ENCODE data around the gene GALNT10. TPM values are rescaled to one million over a fixed set of nuclear protein-coding genes. Genes with fewer than 3 reads are reported as not detected.

The GALNT10 gene
- total and polyA plus RNA-seq, 2 of the 4 experiments (the other 2 are of a cell fraction) = 46.2 to 67.0 TPM

GRCh38 chr5:154271936-154272514 is 81.5 kb downstream of the GALNT10 start:
- H3K23ac ChIP-seq (ENCODE audit: low read depth, low read length) = no peak overlapping the region
- H2BK5ac ChIP-seq (ENCODE audit: low read depth, low read length, poor library complexity, severe bottlenecking) = no peak overlapping the region
- no peak overlapping the region for H3K56ac ChIP-seq (ENCODE audit: extremely low read depth, insufficient read depth, low read length)
- no peak overlapping the region for H3K9ac ChIP-seq (ENCODE audit: low read depth, low read length)
- H2AK5ac ChIP-seq (ENCODE audit: low read depth, low read length) = no peak overlapping the region
- peaks cover 26% of the 10 kb centered on the region for H3K9me1 ChIP-seq (ENCODE audit: insufficient read depth, low read length)
- H3K14ac ChIP-seq (replicated peaks; ENCODE audit: low read depth, low read length) = no peak overlapping the region
- H3K79me1 ChIP-seq (ENCODE audit: low read depth in 1 of 2, low read length in 2 of 2) = peaks cover 9 to 64% of the 10 kb centered on the region in 2 experiments; a peak in 3 of 4 replicates
- H2BK15ac ChIP-seq (ENCODE audit: low read depth, low read length) = no peak overlapping the region
- H3K9me3 ChIP-seq (ENCODE audit: control insufficient read depth, insufficient read depth, low read length) = no peaks in the 10 kb centered on the region
- H3K4me3 ChIP-seq (ENCODE audit: insufficient read depth, low read depth, low read length) = no peak overlapping the region
- peaks cover 7% of the 10 kb centered on the region; the same call in 1 of the 2 replicates for H4K20me1 ChIP-seq (ENCODE audit: insufficient read depth, low read length)
- H3K4me2 ChIP-seq (ENCODE audit: low read depth, low read length) = no peak overlapping the region
- no peaks in the 10 kb centered on the region for H3K27me3 ChIP-seq (ENCODE audit: control insufficient read depth, insufficient read depth, low read length)
- no peak overlapping the region for H4K91ac ChIP-seq (ENCODE audit: insufficient read depth, low read depth, low read length)
- no peak overlapping the region for H4K5ac ChIP-seq (ENCODE audit: low read depth, low read length)
- H3K36me3 ChIP-seq (ENCODE audit: control insufficient read depth, insufficient read depth, low read length) = no peaks in the 10 kb centered on the region; the same call in 1 of the 2 replicates
- intact Hi-C loops (cut with micrococcal nuclease) (loop anchor here (5.0 kb wide), 1 partner anchor 470 kb away; no protein-coding TSS in a partner anchor), in situ Hi-C loops (cut with MboI; ENCODE audit: low sequenced_read_pairs) (no loop called here), dilution Hi-C loops (cut with HindIII; ENCODE audit: low sequenced_read_pairs, unreplicated experiment) (no loop called here)
- H3K18ac ChIP-seq (ENCODE audit: low read depth, low read length) = no peak overlapping the region
- TF ChIP-seq MAFK (IDR thresholded peaks at IDR 0.05; ENCODE audit: low read depth, low read length) (no peak), SMC3 (IDR thresholded peaks at IDR 0.05; ENCODE audit: low read depth, low read length) (no peak), MAZ (IDR thresholded peaks at IDR 0.05; ENCODE audit: borderline replicate concordance, low read depth, low read length) (no peak), CHD1 (IDR thresholded peaks at IDR 0.05; ENCODE audit: low read depth, low read length) (no peak), ELK1 (IDR thresholded peaks at IDR 0.05; ENCODE audit: borderline replicate concordance, low read depth, low read length) (no peak), RAD21 (IDR thresholded peaks at IDR 0.05; ENCODE audit: low read length) (no peak), CEBPB (IDR thresholded peaks at IDR 0.05; ENCODE audit: low read depth, low read length) (no peak), NFE2L2 (IDR thresholded peaks at IDR 0.05; ENCODE audit: low read depth, low read length) (no peak), FOS (IDR thresholded peaks at IDR 0.05; ENCODE audit: low read depth, low read length) (no peak), POLR2A (IDR thresholded peaks at IDR 0.05; ENCODE audit: low read depth, low read length) (no peak), RCOR1 (IDR thresholded peaks at IDR 0.05; ENCODE audit: insufficient replicate concordance, low read length) (no peak), MXI1 (IDR thresholded peaks at IDR 0.05; ENCODE audit: borderline replicate concordance, low read depth, low read length) (no peak), CTCF (conservative IDR thresholded peaks at IDR 0.05; ENCODE audit: low read depth, low read length) (no peak), USF2 (IDR thresholded peaks at IDR 0.05; ENCODE audit: low read depth, low read length) (no peak), BHLHE40 (IDR thresholded peaks at IDR 0.05; ENCODE audit: low read depth, low read length) (no peak), RFX5 (IDR thresholded peaks at IDR 0.05; ENCODE audit: low read depth, low read length) (no peak)
- H2BK120ac ChIP-seq (ENCODE audit: low read depth, low read length) = no peak overlapping the region
- ChIA-PET CTCF (no interaction called here), POLR2A (ENCODE audit: unreplicated experiment) (no interaction called here)
- H3K4me1 ChIP-seq (ENCODE audit: control insufficient read depth, insufficient read depth, low read length) = peaks cover 22% of the 10 kb centered on the region
- H2BK20ac ChIP-seq (ENCODE audit: low read depth, low read length) = no peak overlapping the region; the same call in 1 of the 2 replicates
- no peak overlapping the region for H2AFZ ChIP-seq (replicated peaks; ENCODE audit: low read length, poor library complexity)
- BruUV-seq (replicated peaks) = no TSS peak
- WGBS, 2 experiments (ENCODE audit: extremely low coverage in 2 of 2, insufficient read length in 1 of 2) = 100% methylated on average over 1 of the region's 6 CpGs; no CpG with 5 or more reads in 1 of the 2 experiments
- H3K4ac ChIP-seq (ENCODE audit: low read depth, low read length) = no peak overlapping the region
- no peak for ATAC-seq (ENCODE audit: low read depth)
- H4K8ac ChIP-seq (ENCODE audit: low read depth in 2 of 2, low read length in 2 of 2) = no peak overlapping the region
- no peak overlapping the region for H3K27ac ChIP-seq (ENCODE audit: insufficient read depth, low read length)
- DNase-seq = no peak
- H2AK9ac ChIP-seq (replicated peaks; ENCODE audit: low read depth, low read length, poor library complexity) = no peak overlapping the region

All from IMR-90 (cell line).